Sigmoid colon (tissue), 4 donors: Measurements from ENCODE around the gene CACNG1.

ENCODE experiments used
- EP300 ChIP-seq, 4 donors: sonication (generic); formaldehyde crosslinking; IDR thresholded peaks; one replicate each; pipeline ENCODE4 v1.6.1; 2017; ENCODE audit warnings: antibody characterized with exemption in 4 of 4
- POLR2A ChIP-seq, 2 donors: fragments of 450-650 bp; IDR thresholded peaks; one replicate each; pipeline ENCODE4 v1.6.1; 2016; ENCODE audit warnings: antibody characterized with exemption in 2 of 2, mild to moderate bottlenecking in 2 of 2, moderate library complexity in 2 of 2
- TF ChIP-seq, protein P1 (sequence below), 4 experiments: fragments of 450-650 bp in 3 of 4; fragments of 200-600 bp in 1 of 4; IDR thresholded peaks; one replicate each; pipeline ENCODE4 v1.5.1; 2016 to 2019; ENCODE audit warnings: antibody characterized with exemption in 4 of 4, mild to moderate bottlenecking in 3 of 4, moderate library complexity in 2 of 4

DNA sequence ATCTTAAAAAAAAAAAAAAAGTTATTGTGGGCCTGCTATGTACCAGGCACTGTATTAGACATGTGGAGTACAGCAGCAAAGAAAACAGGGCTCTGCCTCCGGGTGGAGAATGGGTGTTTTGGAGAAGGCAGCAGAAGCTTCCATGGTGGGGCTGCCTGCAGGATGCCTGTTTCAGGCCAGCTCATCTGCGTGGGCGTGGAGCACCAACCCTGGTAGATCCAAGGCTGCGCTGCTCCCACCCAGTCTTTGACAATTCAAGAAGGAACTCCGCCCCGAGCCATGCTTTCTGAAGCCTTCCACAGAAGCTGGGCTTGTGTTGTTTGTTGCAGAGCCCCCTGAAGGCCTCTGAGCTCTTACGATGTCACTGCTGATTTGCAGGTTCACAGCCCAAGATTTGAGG lies 23.2 kb upstream of the CACNG1 start:
- TF ChIP-seq, protein P1, sequence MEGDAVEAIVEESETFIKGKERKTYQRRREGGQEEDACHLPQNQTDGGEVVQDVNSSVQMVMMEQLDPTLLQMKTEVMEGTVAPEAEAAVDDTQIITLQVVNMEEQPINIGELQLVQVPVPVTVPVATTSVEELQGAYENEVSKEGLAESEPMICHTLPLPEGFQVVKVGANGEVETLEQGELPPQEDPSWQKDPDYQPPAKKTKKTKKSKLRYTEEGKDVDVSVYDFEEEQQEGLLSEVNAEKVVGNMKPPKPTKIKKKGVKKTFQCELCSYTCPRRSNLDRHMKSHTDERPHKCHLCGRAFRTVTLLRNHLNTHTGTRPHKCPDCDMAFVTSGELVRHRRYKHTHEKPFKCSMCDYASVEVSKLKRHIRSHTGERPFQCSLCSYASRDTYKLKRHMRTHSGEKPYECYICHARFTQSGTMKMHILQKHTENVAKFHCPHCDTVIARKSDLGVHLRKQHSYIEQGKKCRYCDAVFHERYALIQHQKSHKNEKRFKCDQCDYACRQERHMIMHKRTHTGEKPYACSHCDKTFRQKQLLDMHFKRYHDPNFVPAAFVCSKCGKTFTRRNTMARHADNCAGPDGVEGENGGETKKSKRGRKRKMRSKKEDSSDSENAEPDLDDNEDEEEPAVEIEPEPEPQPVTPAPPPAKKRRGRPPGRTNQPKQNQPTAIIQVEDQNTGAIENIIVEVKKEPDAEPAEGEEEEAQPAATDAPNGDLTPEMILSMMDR (IDR thresholded peaks at IDR 0.05): no peak
- TF ChIP-seq EP300 (IDR thresholded peaks at IDR 0.05): no peak
- TF ChIP-seq POLR2A (IDR thresholded peaks at IDR 0.05): no peak
